GM21529 (cell line): ENCODE results near the gene ZNF121.
"Not testable (repeated sequence)": the region's sequence is repeated elsewhere in the genome, so short reads cannot be mapped to it uniquely, and the experiment has no call there.

Source experiments
- ATAC-seq: cut with Tn5 transposase; IDR thresholded peaks from one replicate; pipeline ENCODE4 v1.9.1; 2021; ENCODE audit not compliant: unreplicated experiment

The ZNF121 gene

GRCh38 chr19:9584073-9584833 lies at the start of gene ZNF121:
TSS of gene ZNF121 (minus strand) at chr19:9584504. CDS start at chr19:9568097, 16,407 bp downstream.
- ATAC-seq, result peak; percentile 90

- no peak for ATAC-seq
These were observed 43.6 kb upstream of the ZNF121 start for GRCh38 chr19:9627856-9628255.

GRCh38 chr19:9622531-9622930 lies 38.2 kb upstream of the ZNF121 start:
- no peak for ATAC-seq

- ATAC-seq, result peak; percentile 70
These were observed 37.1 kb upstream of the ZNF121 start, which contains the start of gene ZNF561 for GRCh38 chr19:9621156-9622037. TSS of gene ZNF561 (minus strand) at chr19:9621232. CDS start at chr19:9619456, 1,776 bp downstream.

- ATAC-seq, result no peak
These were observed 36.5 kb upstream of the ZNF121 start for GRCh38 chr19:9620842-9621155.

GRCh38 chr19:9615844-9616243 lies 31.5 kb upstream of the ZNF121 start:
- no peak for ATAC-seq

- ATAC-seq, result no peak
These were observed 26.3 kb upstream of the ZNF121 start for GRCh38 chr19:9610484-9611113.

- ATAC-seq, result no peak
These were observed 24.6 kb upstream of the ZNF121 start for GRCh38 chr19:9608912-9609311.

- no peak for ATAC-seq
These were observed 12.7 kb upstream of the ZNF121 start for GRCh38 chr19:9597027-9597426.

GRCh38 chr19:9586764-9587163 lies 2.5 kb upstream of the ZNF121 start:
- no peak for ATAC-seq

- ATAC-seq, result not testable (repeated sequence)
These were observed 2.1 kb downstream of the ZNF121 start for GRCh38 chr19:9582081-9582725.

- ATAC-seq, result no peak
These were observed 3.6 kb downstream of the ZNF121 start for GRCh38 chr19:9580728-9581127.

- no peak for ATAC-seq
These were observed 14.0 kb downstream of the ZNF121 start for GRCh38 chr19:9570255-9570654.

GRCh38 chr19:9566729-9567128 lies 17.6 kb downstream of the ZNF121 start:
- no peak for ATAC-seq

GRCh38 chr19:9565900-9566705 lies 18.2 kb downstream of the ZNF121 start:
- ATAC-seq, result no peak

- no peak for ATAC-seq
These were observed 31.6 kb downstream of the ZNF121 start for GRCh38 chr19:9552536-9553274.

- no peak for ATAC-seq
These were observed 36.4 kb downstream of the ZNF121 start for GRCh38 chr19:9547870-9548269.

- ATAC-seq, result not testable (repeated sequence)
These were observed 43.0 kb downstream of the ZNF121 start for GRCh38 chr19:9541281-9541680.

- ATAC-seq, result not testable (repeated sequence)
These were observed 44.4 kb downstream of the ZNF121 start for GRCh38 chr19:9539921-9540320.

- not testable (repeated sequence) for ATAC-seq
These were observed 45.1 kb downstream of the ZNF121 start for GRCh38 chr19:9539201-9539600.
